ENCODE measurements around the gene NMNAT3. TPM values are rescaled to one million over a fixed set of nuclear protein-coding genes. Genes with fewer than 3 reads are reported as not detected.

The NMNAT3 gene
- total and polyA plus RNA-seq, 5 donors from 2014 or later: 1.5 to 5.7 (median 2.8) TPM

DNA sequence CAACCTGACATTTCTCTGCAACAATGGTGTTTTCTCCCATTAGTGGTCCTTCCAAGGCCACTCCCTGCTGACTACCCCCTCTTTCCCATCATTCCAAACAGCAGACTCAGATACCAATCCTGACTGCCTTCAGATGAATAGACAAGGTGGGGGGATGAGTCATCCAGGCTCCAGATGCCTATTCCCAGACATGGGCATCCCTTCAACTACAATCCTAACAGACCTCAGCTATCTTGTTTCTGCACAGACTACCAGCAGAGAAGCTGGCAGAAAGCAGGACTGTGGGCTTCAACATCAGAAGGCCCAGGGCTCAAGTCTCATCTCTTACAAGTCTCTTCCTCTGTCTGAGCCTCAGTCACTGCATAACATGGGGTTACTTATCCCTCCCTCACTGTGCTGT is 140.4 kb downstream of the NMNAT3 start:
- peaks cover 32% of the 10 kb centered on the region for H3K27me3 Mint-ChIP-seq
- peaks cover 0 to 10% (median 0%) of the 10 kb centered on the region in 4 donors for H3K4me1 Mint-ChIP-seq
- no peak overlapping the region for H3K27ac Mint-ChIP-seq
- H3K9me3 Mint-ChIP-seq: no peaks in the 10 kb centered on the region
- Histone ChIP-seq H3K4me1 (ENCODE audit: control insufficient read depth, insufficient read depth, low read length, poor library complexity, severe bottlenecking) (peaks cover 3% of the 10 kb centered on the region), H3K4me3 (ENCODE audit: low read depth, low read length) (no peak overlapping the region), H3K36me3 (ENCODE audit: control insufficient read depth, insufficient read depth, low read length) (no peaks in the 10 kb centered on the region), H3K27ac (ENCODE audit: insufficient read depth, low read length, poor library complexity, severe bottlenecking) (no peak overlapping the region), H3K9me3 (ENCODE audit: control insufficient read depth in 2 of 2, low read length in 2 of 2) (no peaks in the 10 kb centered on the region), H3K27me3 (ENCODE audit: control insufficient read depth, insufficient read depth, low read length) (peaks cover 7% of the 10 kb centered on the region)
- H3K36me3 Mint-ChIP-seq: no peaks in the 10 kb centered on the region
- H3K4me3 Mint-ChIP-seq: no peak overlapping the region
- DNase-seq (no peak), ATAC-seq (ENCODE audit: low read depth in 2 of 2) (no peak)

DNA sequence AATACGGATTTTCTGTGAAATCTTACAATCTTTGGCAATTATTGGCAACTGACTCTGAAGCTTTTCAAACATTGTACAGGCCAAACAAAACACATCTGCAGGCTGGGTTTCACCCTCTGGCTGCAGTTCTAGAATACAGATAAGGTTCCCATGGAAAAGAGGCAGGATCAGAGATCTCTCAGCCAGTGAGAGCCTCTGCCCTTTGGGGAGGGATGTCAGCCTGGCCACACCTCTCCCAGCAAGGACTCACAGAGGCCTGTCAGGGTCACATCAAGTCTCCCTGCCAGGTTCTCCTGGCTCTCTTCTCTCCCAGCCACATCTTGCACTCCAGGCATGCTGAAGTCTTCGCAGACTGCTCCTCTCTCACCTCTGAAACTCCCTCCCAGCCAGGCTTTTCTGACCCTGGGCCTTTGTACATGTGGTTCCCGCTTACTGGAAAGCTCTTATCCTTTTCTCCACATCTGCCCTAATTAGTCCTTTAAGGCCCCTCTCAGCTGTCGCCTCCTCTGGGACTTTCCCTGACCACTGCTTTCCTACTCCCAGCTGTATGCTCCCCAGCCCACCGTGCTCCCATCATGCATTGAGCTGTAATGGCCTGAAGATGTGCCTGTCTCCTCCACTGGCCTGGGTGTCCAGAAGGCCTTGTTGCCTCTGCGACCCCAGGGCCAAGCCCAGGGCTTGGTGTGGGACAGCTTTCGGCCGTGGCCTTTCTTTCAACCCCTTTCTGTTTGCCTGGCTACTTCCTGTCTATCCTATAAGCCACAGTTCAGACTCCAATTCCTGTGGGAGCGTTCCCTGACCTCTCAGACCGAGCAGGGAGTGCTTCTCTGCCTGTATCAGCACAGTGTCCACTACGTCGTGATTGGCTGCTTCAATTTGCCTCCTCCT is 142.5 kb downstream of the NMNAT3 start:
- Histone ChIP-seq H3K27me3 (ENCODE audit: control insufficient read depth, insufficient read depth, low read length) (peaks cover 7% of the 10 kb centered on the region), H3K9me3 (ENCODE audit: control insufficient read depth in 2 of 2, low read length in 2 of 2) (no peaks in the 10 kb centered on the region), H3K4me1 (ENCODE audit: control insufficient read depth, insufficient read depth, low read length, poor library complexity, severe bottlenecking) (peaks cover 3% of the 10 kb centered on the region), H3K36me3 (ENCODE audit: control insufficient read depth, insufficient read depth, low read length) (no peaks in the 10 kb centered on the region), H3K4me3 (ENCODE audit: low read depth, low read length) (no peak overlapping the region), H3K27ac (ENCODE audit: insufficient read depth, low read length, poor library complexity, severe bottlenecking) (no peak overlapping the region)
- ATAC-seq (ENCODE audit: low read depth in 2 of 2) (no peak), DNase-seq (no peak)
- H3K4me1 Mint-ChIP-seq: peaks cover 0 to 4% (median 0%) of the 10 kb centered on the region in 4 donors
- H3K9me3 Mint-ChIP-seq: no peaks in the 10 kb centered on the region
- no peak overlapping the region for H3K4me3 Mint-ChIP-seq
- no peaks in the 10 kb centered on the region for H3K36me3 Mint-ChIP-seq
- no peak overlapping the region for H3K27ac Mint-ChIP-seq
- peaks cover 15% of the 10 kb centered on the region for H3K27me3 Mint-ChIP-seq

GRCh38 chr3:139534455-139534812 is 143.3 kb downstream of the NMNAT3 start:
- DNase-seq (no peak), ATAC-seq (ENCODE audit: low read depth in 2 of 2) (no peak)
- Histone ChIP-seq H3K4me3 (ENCODE audit: low read depth, low read length) (no peak overlapping the region), H3K27ac (ENCODE audit: insufficient read depth, low read length, poor library complexity, severe bottlenecking) (no peak overlapping the region), H3K36me3 (ENCODE audit: control insufficient read depth, insufficient read depth, low read length) (no peaks in the 10 kb centered on the region), H3K27me3 (ENCODE audit: control insufficient read depth, insufficient read depth, low read length) (peaks cover 7% of the 10 kb centered on the region), H3K4me1 (ENCODE audit: control insufficient read depth, insufficient read depth, low read length, poor library complexity, severe bottlenecking) (peaks cover 3% of the 10 kb centered on the region), H3K9me3 (ENCODE audit: control insufficient read depth in 2 of 2, low read length in 2 of 2) (no peaks in the 10 kb centered on the region)
- no peak overlapping the region for H3K27ac Mint-ChIP-seq
- H3K9me3 Mint-ChIP-seq: peaks cover 0 to 2% (median 0%) of the 10 kb centered on the region in 7 donors
- no peaks in the 10 kb centered on the region for H3K36me3 Mint-ChIP-seq
- peaks cover 15% of the 10 kb centered on the region for H3K27me3 Mint-ChIP-seq
- peaks cover 0 to 4% (median 0%) of the 10 kb centered on the region in 4 donors for H3K4me1 Mint-ChIP-seq
- no peak overlapping the region for H3K4me3 Mint-ChIP-seq

DNA sequence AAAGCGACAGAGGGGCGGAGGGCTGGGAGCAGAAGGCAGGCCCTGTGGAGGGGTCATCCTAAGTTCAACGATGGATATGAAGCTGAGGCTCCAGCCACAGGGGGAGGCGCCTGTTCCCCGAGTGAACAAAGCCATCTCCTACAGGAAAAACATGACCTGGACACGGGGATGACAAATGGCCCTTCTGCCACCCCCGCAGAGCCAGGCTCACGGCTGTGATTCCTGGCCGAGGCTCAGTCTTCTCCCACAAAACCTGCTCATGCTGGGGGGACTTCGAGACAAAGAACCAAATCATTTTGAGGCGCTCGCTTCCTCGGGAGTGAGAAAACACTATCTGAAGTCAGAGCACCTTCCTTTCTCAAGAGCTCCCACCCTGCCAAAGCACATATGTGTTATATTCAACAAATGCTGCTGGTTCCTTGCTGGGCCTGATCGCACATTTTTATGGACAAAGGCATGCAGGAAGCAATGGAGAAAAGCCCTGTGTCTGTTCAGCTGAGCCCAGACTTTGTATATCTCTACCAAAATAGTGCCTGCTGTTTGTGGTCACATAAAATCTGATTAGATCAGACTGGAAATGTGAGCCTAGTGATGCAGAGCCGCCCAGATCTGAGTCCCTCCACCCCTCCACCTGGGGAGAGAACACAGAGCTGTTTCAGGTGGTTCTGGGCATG is 143.9 kb downstream of the NMNAT3 start:
- H3K27me3 Mint-ChIP-seq: peaks cover 15% of the 10 kb centered on the region
- H3K27me3 ChIP-seq (ENCODE audit: control insufficient read depth, insufficient read depth, low read length): peaks cover 7% of the 10 kb centered on the region
- no peaks in the 10 kb centered on the region for H3K36me3 Mint-ChIP-seq
- peaks cover 0 to 4% (median 0%) of the 10 kb centered on the region in 7 donors for H3K9me3 Mint-ChIP-seq
- H3K9me3 ChIP-seq (ENCODE audit: control insufficient read depth in 2 of 2, low read length in 2 of 2): no peaks in the 10 kb centered on the region
- ATAC-seq (ENCODE audit: low read depth in 2 of 2) (no peak), DNase-seq (no peak)
- H3K4me1 Mint-ChIP-seq: peaks cover 0 to 3% (median 0%) of the 10 kb centered on the region in 4 donors
- H3K4me3 ChIP-seq (ENCODE audit: low read depth, low read length): no peak overlapping the region
- no peak overlapping the region for H3K27ac ChIP-seq (ENCODE audit: insufficient read depth, low read length, poor library complexity, severe bottlenecking)
- H3K4me1 ChIP-seq (ENCODE audit: control insufficient read depth, insufficient read depth, low read length, poor library complexity, severe bottlenecking): no peaks in the 10 kb centered on the region
- H3K4me3 Mint-ChIP-seq: no peak overlapping the region
- no peak overlapping the region for H3K27ac Mint-ChIP-seq
- no peaks in the 10 kb centered on the region for H3K36me3 ChIP-seq (ENCODE audit: control insufficient read depth, insufficient read depth, low read length)

GRCh38 chr3:139532976-139533375 is 144.8 kb downstream of the NMNAT3 start:
- no peak for DNase-seq
- H3K4me3 Mint-ChIP-seq: no peak overlapping the region
- H3K4me1 Mint-ChIP-seq: no peaks in the 10 kb centered on the region

GRCh38 chr3:139530717-139531116 is 147.1 kb downstream of the NMNAT3 start:
- no peak overlapping the region for H3K27ac ChIP-seq (ENCODE audit: insufficient read depth, low read length, poor library complexity, severe bottlenecking)
- DNase-seq: no peak
- Mint-ChIP-seq H3K27ac (no peak overlapping the region), H3K9me3 (peaks cover 0 to 4% (median 0%) of the 10 kb centered on the region in 7 donors), H3K36me3 (no peaks in the 10 kb centered on the region), H3K4me3 (no peak overlapping the region), H3K27me3 (no peaks in the 10 kb centered on the region), H3K4me1 (no peaks in the 10 kb centered on the region)
- H3K27me3 ChIP-seq (ENCODE audit: control insufficient read depth, insufficient read depth, low read length): no peaks in the 10 kb centered on the region
- ATAC-seq (ENCODE audit: low read depth in 2 of 2): no peak
- H3K9me3 ChIP-seq (ENCODE audit: control insufficient read depth in 2 of 2, low read length in 2 of 2): no peaks in the 10 kb centered on the region
- no peak overlapping the region for H3K4me3 ChIP-seq (ENCODE audit: low read depth, low read length)
- no peaks in the 10 kb centered on the region for H3K36me3 ChIP-seq (ENCODE audit: control insufficient read depth, insufficient read depth, low read length)
- H3K4me1 ChIP-seq (ENCODE audit: control insufficient read depth, insufficient read depth, low read length, poor library complexity, severe bottlenecking): no peaks in the 10 kb centered on the region

More at GRCh38 chr3:139532976-139533375, 144.8 kb downstream of the NMNAT3 start:
- H3K9me3 ChIP-seq (ENCODE audit: control insufficient read depth in 2 of 2, low read length in 2 of 2): no peaks in the 10 kb centered on the region
- Mint-ChIP-seq H3K27me3 (peaks cover 9% of the 10 kb centered on the region), H3K27ac (no peak overlapping the region), H3K9me3 (peaks cover 0 to 4% (median 0%) of the 10 kb centered on the region in 7 donors), H3K36me3 (no peaks in the 10 kb centered on the region)
- peaks cover 7% of the 10 kb centered on the region for H3K27me3 ChIP-seq (ENCODE audit: control insufficient read depth, insufficient read depth, low read length)
- no peaks in the 10 kb centered on the region for H3K36me3 ChIP-seq (ENCODE audit: control insufficient read depth, insufficient read depth, low read length)
- no peaks in the 10 kb centered on the region for H3K4me1 ChIP-seq (ENCODE audit: control insufficient read depth, insufficient read depth, low read length, poor library complexity, severe bottlenecking)
- no peak overlapping the region for H3K4me3 ChIP-seq (ENCODE audit: low read depth, low read length)
- H3K27ac ChIP-seq (ENCODE audit: insufficient read depth, low read length, poor library complexity, severe bottlenecking): no peak overlapping the region
- no peak for ATAC-seq (ENCODE audit: low read depth in 2 of 2)

DNA sequence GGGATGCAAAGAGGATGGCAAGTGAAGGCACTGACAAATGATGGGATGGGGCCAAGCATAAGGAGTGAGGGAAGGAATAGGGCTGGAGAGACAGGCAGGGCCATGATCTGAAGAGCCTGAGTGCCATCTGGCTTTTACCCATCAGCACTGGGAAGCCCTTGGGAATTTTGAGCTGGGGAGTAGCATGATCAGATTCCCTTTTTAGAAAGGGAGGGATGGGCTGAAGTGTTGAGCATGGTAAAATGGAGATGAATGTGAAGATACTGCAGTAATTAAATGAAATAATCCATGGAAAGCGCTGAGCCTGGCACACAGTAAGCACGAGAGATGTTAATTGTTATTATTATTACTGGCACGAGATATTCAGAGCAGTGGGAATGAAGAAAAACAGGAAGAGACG is 148.1 kb downstream of the NMNAT3 start:
- H3K27me3 ChIP-seq (ENCODE audit: control insufficient read depth, insufficient read depth, low read length): no peaks in the 10 kb centered on the region
- no peak overlapping the region for H3K27ac Mint-ChIP-seq

More for the DNA sequence above, 148.1 kb downstream of the NMNAT3 start:
- no peak for DNase-seq
- Mint-ChIP-seq H3K36me3 (no peaks in the 10 kb centered on the region), H3K9me3 (peaks cover 0 to 4% (median 0%) of the 10 kb centered on the region in 7 donors), H3K4me1 (no peaks in the 10 kb centered on the region), H3K4me3 (no peak overlapping the region), H3K27me3 (no peaks in the 10 kb centered on the region)
- no peaks in the 10 kb centered on the region for H3K4me1 ChIP-seq (ENCODE audit: control insufficient read depth, insufficient read depth, low read length, poor library complexity, severe bottlenecking)
- H3K9me3 ChIP-seq (ENCODE audit: control insufficient read depth in 2 of 2, low read length in 2 of 2): no peaks in the 10 kb centered on the region
- H3K27ac ChIP-seq (ENCODE audit: insufficient read depth, low read length, poor library complexity, severe bottlenecking): no peak overlapping the region
- no peak overlapping the region for H3K4me3 ChIP-seq (ENCODE audit: low read depth, low read length)
- ATAC-seq (ENCODE audit: low read depth in 2 of 2): no peak
- no peaks in the 10 kb centered on the region for H3K36me3 ChIP-seq (ENCODE audit: control insufficient read depth, insufficient read depth, low read length)

Measured in CD4-positive, CD25-positive, alpha-beta regulatory T cell (primary cell).